ENCODE measurements around the gene LTBP1. TPM values are rescaled to one million over a fixed set of nuclear protein-coding genes. Genes with fewer than 3 reads are reported as not detected.

LTBP1 gene
- total RNA-seq, 2 experiments from 2014 or later = 0.14 to 0.31 TPM

DNA sequence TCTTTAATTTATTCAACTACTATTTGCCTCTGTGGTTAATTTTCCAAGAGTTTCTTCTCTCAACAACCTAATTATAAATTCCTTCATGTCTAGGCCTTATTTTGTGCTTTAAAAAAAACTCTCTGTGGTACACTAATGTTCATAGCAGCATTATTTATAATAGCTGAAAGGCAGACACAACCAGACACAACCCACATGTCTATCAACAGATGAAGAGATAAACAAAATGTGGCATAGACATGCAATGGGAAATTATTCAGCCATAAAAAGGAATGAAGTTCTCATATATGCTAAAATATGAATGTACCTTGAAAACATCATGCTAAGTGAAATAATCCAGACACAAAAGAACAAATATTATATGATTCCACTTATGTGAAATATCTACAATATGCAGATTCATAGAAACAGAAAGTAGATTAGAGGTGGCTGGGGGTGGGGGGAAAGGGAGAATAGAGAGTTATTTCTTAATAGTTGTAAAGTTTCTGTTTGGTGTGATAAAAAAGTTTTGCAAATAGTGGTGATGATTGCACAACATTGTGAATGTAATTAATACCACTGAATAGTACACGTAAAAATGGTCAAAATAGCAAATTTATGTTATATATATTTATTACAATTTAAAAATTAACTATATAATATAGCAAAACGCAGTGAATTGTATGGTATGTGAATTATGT is 501.6 kb downstream of the LTBP1 start:
- Mint-ChIP-seq H3K4me3 (no peak overlapping the region), H3K4me1 (no peaks in the 10 kb centered on the region), H3K36me3 (peaks cover 5% of the 10 kb centered on the region), H3K27ac (no peak overlapping the region), H3K9me3 (peaks cover 13% of the 10 kb centered on the region), H3K27me3 (peaks cover 5% of the 10 kb centered on the region)
- DNase-seq = no peak
